Fibroblast of pulmonary artery (primary cell): Measurements from ENCODE around the gene CLCN6.

Experiments used
- DNase-seq: peaks from one replicate; pipeline ENCODE4 v3.0.0-alpha.2; 2010; ENCODE audit warnings: low read depth
- H3K4me3 ChIP-seq: replicated peaks from 2 replicates; pipeline ENCODE4 v1.5.1; 2011; ENCODE audit warnings: low read depth, mild to moderate bottlenecking, control low read depth, low read length, moderate library complexity
- TF ChIP-seq, protein P1 (sequence below): IDR thresholded peaks from 2 replicates; pipeline ENCODE4 v1.5.1; 2011; ENCODE audit warnings: mild to moderate bottlenecking, control low read depth, low read length, inconsistent platforms; ENCODE audit errors: missing control alignments

Gene CLCN6

GRCh38 chr1:11778844-11779623 lies 27.0 kb upstream of the CLCN6 start:
- H3K4me3 ChIP-seq, result no peak overlapping the region
- TF ChIP-seq, protein P1, sequence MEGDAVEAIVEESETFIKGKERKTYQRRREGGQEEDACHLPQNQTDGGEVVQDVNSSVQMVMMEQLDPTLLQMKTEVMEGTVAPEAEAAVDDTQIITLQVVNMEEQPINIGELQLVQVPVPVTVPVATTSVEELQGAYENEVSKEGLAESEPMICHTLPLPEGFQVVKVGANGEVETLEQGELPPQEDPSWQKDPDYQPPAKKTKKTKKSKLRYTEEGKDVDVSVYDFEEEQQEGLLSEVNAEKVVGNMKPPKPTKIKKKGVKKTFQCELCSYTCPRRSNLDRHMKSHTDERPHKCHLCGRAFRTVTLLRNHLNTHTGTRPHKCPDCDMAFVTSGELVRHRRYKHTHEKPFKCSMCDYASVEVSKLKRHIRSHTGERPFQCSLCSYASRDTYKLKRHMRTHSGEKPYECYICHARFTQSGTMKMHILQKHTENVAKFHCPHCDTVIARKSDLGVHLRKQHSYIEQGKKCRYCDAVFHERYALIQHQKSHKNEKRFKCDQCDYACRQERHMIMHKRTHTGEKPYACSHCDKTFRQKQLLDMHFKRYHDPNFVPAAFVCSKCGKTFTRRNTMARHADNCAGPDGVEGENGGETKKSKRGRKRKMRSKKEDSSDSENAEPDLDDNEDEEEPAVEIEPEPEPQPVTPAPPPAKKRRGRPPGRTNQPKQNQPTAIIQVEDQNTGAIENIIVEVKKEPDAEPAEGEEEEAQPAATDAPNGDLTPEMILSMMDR, result no peak
- DNase-seq, result no peak

- H3K4me3 ChIP-seq, result no peak overlapping the region
- DNase-seq, result no peak
- TF ChIP-seq, protein P1, result no peak
Observed at GRCh38 chr1:11779715-11780379, 26.1 kb upstream of the CLCN6 start.

DNA sequence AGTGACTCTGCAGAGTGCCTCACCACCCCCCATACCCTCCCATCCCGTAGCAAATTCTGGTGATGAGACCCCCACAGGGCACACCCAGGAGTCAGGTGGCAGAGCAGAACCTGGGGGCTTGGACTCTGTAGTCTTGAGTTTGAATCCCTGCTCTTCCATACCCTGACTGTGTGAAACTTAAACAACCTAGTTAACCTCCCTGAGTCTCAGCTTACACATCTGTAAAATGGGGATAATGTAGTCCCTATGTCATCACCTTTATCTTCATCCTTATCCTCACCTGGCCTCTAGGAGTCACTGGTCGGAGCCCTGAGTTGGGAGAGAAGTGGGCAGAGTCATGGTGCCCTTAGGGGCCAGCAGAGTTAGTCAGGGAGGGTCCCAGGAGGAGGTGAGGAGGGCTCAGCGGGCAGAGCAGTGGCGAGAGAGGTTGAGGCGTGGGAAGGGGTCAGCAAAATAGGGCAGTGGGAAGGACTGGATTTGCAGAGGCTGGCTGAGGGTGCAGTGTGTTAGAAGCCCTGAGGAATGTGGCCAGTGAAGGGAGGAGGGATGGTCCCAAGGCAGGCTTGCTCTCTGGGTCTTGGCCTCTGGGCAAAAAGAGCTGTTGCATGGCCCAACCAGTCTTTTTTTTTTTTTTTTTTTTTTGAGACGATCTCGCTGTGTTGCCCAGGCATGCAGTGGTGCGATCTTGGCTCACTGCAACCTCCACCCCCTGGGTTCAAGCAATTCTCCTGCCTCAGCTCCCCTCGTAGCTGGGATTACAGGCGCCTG lies 25.4 kb upstream of the CLCN6 start:
- no peak for DNase-seq
- H3K4me3 ChIP-seq, result no peak overlapping the region
- TF ChIP-seq, protein P1, result no peak

DNA sequence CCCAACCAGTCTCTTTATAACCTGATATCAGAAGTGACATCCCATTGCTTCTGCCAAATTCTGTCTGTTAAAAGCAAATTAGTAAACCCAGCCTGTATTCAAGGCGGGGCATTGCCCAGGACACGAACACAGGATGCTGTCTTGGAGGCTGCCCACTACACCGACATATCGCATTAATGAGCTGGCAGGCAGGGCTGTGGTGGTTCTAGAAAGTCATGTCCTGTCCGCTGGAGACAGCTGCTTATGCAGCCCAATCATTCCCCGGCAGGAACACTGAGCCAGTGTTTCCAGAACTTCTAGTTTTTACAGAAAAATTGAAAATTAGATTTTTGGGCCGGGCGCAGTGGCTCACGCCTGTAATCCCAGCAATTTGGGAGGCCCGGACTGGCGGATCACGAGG lies 24.7 kb upstream of the CLCN6 start:
- TF ChIP-seq, protein P1, result no peak
- no peak for DNase-seq

DNA sequence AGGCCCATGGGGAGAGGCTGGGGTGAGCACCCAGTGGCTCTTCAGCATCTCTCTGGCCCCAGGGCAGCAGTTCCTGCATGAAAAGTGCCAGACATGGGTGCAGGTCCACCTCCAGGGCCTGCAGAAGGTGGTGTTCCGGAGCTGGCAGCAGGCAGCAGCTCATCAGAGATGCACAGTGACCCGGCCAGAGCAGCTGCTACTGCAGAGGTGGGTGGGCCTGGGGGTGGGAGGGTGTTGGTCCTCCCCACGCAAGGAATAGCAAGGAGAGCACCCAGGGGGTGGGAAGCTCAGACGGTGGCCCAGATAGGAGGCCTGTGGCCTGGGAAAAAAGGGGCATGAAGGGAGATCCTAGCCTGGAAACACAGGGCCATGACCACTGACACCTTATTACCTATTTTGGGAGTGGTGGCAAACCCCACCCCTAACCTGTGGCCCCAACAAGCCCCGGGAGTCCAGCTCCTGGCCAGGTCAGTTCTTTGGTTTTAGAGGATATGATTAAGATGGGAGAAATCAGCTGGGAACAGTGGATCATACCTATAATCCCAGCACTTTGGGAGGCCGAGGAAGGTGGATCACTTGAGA lies 23.8 kb upstream of the CLCN6 start:
- no peak overlapping the region for H3K4me3 ChIP-seq
- TF ChIP-seq, protein P1, result no peak
- DNase-seq, result no peak

More for the DNA sequence above, 24.7 kb upstream of the CLCN6 start:
- H3K4me3 ChIP-seq, result no peak overlapping the region

- TF ChIP-seq, protein P1, result no peak
Observed at GRCh38 chr1:11783556-11783955, 22.4 kb upstream of the CLCN6 start.

More at GRCh38 chr1:11783556-11783955, 22.4 kb upstream of the CLCN6 start:
- no peak overlapping the region for H3K4me3 ChIP-seq
- DNase-seq, result no peak
